IMR-90 (cell line): ENCODE data around the gene SLC12A4. TPM values are rescaled to one million over a fixed set of nuclear protein-coding genes. Genes with fewer than 3 reads are reported as not detected.

Experiments
- ATAC-seq: fragments of 200-7000 bp; cut with Tn5 transposase; 2 replicates; pipeline ENCODE4 v1.9.1; 2020; ENCODE audit warnings: low read depth, mild to moderate bottlenecking, moderate library complexity
- BruUV-seq: library from RNA; stranded (reverse); fragments of 400-500 nt; replicated peaks from 2 replicates; lab custom pipeline; 2021; lab: Mats Ljungman, UMichigan
- CTCF ChIA-PET: fragments of 300-600 bp; formaldehyde crosslinking; extraction: SDS; loops from one replicate; lab custom pipeline; 2021; ENCODE audit warnings: antibody characterized with exemption; lab: Yijun Ruan, JAX
- POLR2A ChIA-PET: fragments of 300-600 bp; sonication (Branson Sonifier 250); formaldehyde crosslinking; loops from one replicate; lab custom pipeline; 2022; ENCODE audit warnings: antibody characterized with exemption; ENCODE audit not compliant: unreplicated experiment; lab: Charles Lee
- DNase-seq: peaks from one replicate; pipeline ENCODE4 v3.0.0; 2013
- H2AFZ ChIP-seq: replicated peaks from 2 replicates; pipeline ENCODE3; 2013; ENCODE audit warnings: low read length, mild to moderate bottlenecking; ENCODE audit not compliant: poor library complexity
- H2AK5ac ChIP-seq: 2 replicates; pipeline ENCODE4 v1.6.1; 2013; ENCODE audit warnings: low read depth, low read length, inconsistent platforms
- H2AK9ac ChIP-seq: replicated peaks from 2 replicates; pipeline ENCODE3; 2013; ENCODE audit warnings: mild to moderate bottlenecking, low read depth, low read length, moderate library complexity; ENCODE audit not compliant: poor library complexity
- H2BK120ac ChIP-seq: 2 replicates; pipeline ENCODE4 v1.6.1; 2013; ENCODE audit warnings: low read depth, low read length, inconsistent platforms
- H2BK15ac ChIP-seq: 3 replicates; pipeline ENCODE4 v1.6.1; 2013; ENCODE audit warnings: low read depth, low read length, inconsistent platforms
- H2BK20ac ChIP-seq: 2 replicates; pipeline ENCODE4 v1.6.1; 2013; ENCODE audit warnings: low read depth, mild to moderate bottlenecking, inconsistent platforms, low read length, moderate library complexity
- H2BK5ac ChIP-seq: 2 replicates; pipeline ENCODE4 v1.6.1; 2013; ENCODE audit warnings: mild to moderate bottlenecking, low read depth, low read length, inconsistent platforms; ENCODE audit not compliant: poor library complexity, severe bottlenecking
- H3K14ac ChIP-seq: replicated peaks from 2 replicates; pipeline ENCODE4 v1.6.1; 2013; ENCODE audit warnings: low read depth, low read length, inconsistent platforms
- H3K18ac ChIP-seq: 2 replicates; pipeline ENCODE4 v1.6.1; 2013; ENCODE audit warnings: low read depth, low read length, control low read depth
- H3K23ac ChIP-seq: 2 replicates; pipeline ENCODE4 v1.6.1; 2013; ENCODE audit warnings: low read depth, low read length, inconsistent platforms
- H3K27ac ChIP-seq: 2 replicates; pipeline ENCODE4 v1.5.1; 2013; ENCODE audit warnings: mild to moderate bottlenecking, control low read depth, low read length; ENCODE audit not compliant: insufficient read depth
- H3K27me3 ChIP-seq: 2 replicates; pipeline ENCODE4 v1.6.1; 2013; ENCODE audit warnings: low read length; ENCODE audit not compliant: control insufficient read depth, insufficient read depth
- H3K36me3 ChIP-seq: 2 replicates; pipeline ENCODE4 v1.6.1; 2013; ENCODE audit warnings: low read length, mixed read lengths; ENCODE audit not compliant: control insufficient read depth, insufficient read depth
- H3K4ac ChIP-seq: 2 replicates; pipeline ENCODE4 v1.6.1; 2013; ENCODE audit warnings: low read depth, low read length, inconsistent platforms
- H3K4me1 ChIP-seq: 2 replicates; pipeline ENCODE4 v1.6.1; 2013; ENCODE audit warnings: low read length, mixed read lengths; ENCODE audit not compliant: control insufficient read depth, insufficient read depth
- H3K4me2 ChIP-seq: 2 replicates; pipeline ENCODE4 v1.6.1; 2013; ENCODE audit warnings: low read depth, mild to moderate bottlenecking, control low read depth, low read length, moderate library complexity
- H3K4me3 ChIP-seq: 2 replicates; pipeline ENCODE4 v1.5.1; 2013; ENCODE audit warnings: low read depth, mild to moderate bottlenecking, control low read depth, low read length, moderate library complexity; ENCODE audit not compliant: insufficient read depth
- H3K56ac ChIP-seq: 2 replicates; pipeline ENCODE4 v1.6.1; 2013; ENCODE audit warnings: low read length, inconsistent platforms; ENCODE audit not compliant: insufficient read depth; ENCODE audit errors: extremely low read depth
- H3K79me1 ChIP-seq, 2 experiments: 2 replicates each; pipeline ENCODE4 v1.6.1; 2013; ENCODE audit warnings: low read length in 2 of 2, inconsistent platforms in 1 of 2, low read depth in 1 of 2
- H3K9ac ChIP-seq: 2 replicates; pipeline ENCODE4 v1.6.1; 2013; ENCODE audit warnings: low read depth, low read length, control low read depth
- H3K9me1 ChIP-seq: 2 replicates; pipeline ENCODE4 v1.6.1; 2013; ENCODE audit warnings: low read length, inconsistent platforms; ENCODE audit not compliant: insufficient read depth
- H3K9me3 ChIP-seq: 2 replicates; pipeline ENCODE4 v1.6.1; 2013; ENCODE audit warnings: low read length; ENCODE audit not compliant: control insufficient read depth, insufficient read depth
- H4K20me1 ChIP-seq: 2 replicates; pipeline ENCODE4 v1.6.1; 2013; ENCODE audit warnings: low read length, inconsistent platforms; ENCODE audit not compliant: insufficient read depth
- H4K5ac ChIP-seq: 2 replicates; pipeline ENCODE4 v1.6.1; 2013; ENCODE audit warnings: mild to moderate bottlenecking, low read depth, low read length, control low read depth
- H4K8ac ChIP-seq, 2 experiments: 2 replicates each; pipeline ENCODE4 v1.6.1; 2013; ENCODE audit warnings: low read depth in 2 of 2, low read length in 2 of 2, control low read depth in 1 of 2, inconsistent platforms in 1 of 2
- H4K91ac ChIP-seq: 2 replicates; pipeline ENCODE4 v1.6.1; 2013; ENCODE audit warnings: low read depth, low read length, inconsistent platforms; ENCODE audit not compliant: insufficient read depth
- CHD1 ChIP-seq: IDR thresholded peaks from 2 replicates; pipeline ENCODE4 v1.6.1; 2012; ENCODE audit warnings: low read depth, low read length, improper control_type of control experiment
- MAZ ChIP-seq: IDR thresholded peaks from 2 replicates; pipeline ENCODE4 v1.6.1; 2012; ENCODE audit warnings: low read depth, mild to moderate bottlenecking, low read length, improper control_type of control experiment, moderate library complexity, borderline replicate concordance
- POLR2A ChIP-seq: IDR thresholded peaks from 2 replicates; pipeline ENCODE4 v1.6.1; 2012; ENCODE audit warnings: mild to moderate bottlenecking, low read depth, low read length
- SMC3 ChIP-seq: fragments of 150-350 bp; IDR thresholded peaks from 2 replicates; pipeline ENCODE4 v1.6.1; 2016; ENCODE audit warnings: low read depth, mild to moderate bottlenecking, antibody characterized with exemption, low read length, moderate library complexity
- WGBS, 2 experiments: methylation state at CpG; one replicate each; pipeline versions ENCODE4 v1.1.5 to v1.1.7; 2013; ENCODE audit warnings: missing lambda C conversion rate in 2 of 2; ENCODE audit not compliant: insufficient read length in 1 of 2; ENCODE audit errors: extremely low coverage in 2 of 2; 5-methylcytosine and 5-hydroxymethylcytosine counted together
- dilution Hi-C: fragments of 300-500 bp; cut with HindIII; formaldehyde crosslinking; loops from one replicate; pipeline ENCODE4 v1.14.3; 2018; ENCODE audit warnings: low sequenced_read_pairs; ENCODE audit not compliant: unreplicated experiment
- in situ Hi-C: fragments of 300-500 bp; cut with MboI; formaldehyde crosslinking; loops from 3 replicates; pipeline ENCODE4 v1.14.3; 2019; ENCODE audit warnings: low sequenced_read_pairs, inconsistent platforms, mixed read lengths
- intact Hi-C: fragments of 100-400 bp; cut with micrococcal nuclease; formaldehyde crosslinking; loops from 2 replicates; pipeline ENCODE4 v1.10.0; 2022
- polyA plus RNA-seq, 3 experiments: library from polyadenylated mRNA; depleted of rRNA; stranded (reverse); fragments of >200 nt; gene quantifications; 2 replicates each; pipeline ENCODE4 v1.2.3, GENCODE V29; 2012; ENCODE audit warnings: low replicate concordance in 1 of 3
- total RNA-seq: library from RNA; depleted of rRNA; stranded (reverse); fragments of >200 nt; gene quantifications from 2 replicates; pipeline ENCODE4 v1.2.3, GENCODE V29; 2012
- TF ChIP-seq, protein P1 (sequence below): fragments of 150-350 bp; IDR thresholded peaks from 2 replicates; pipeline ENCODE4 v1.6.1; 2017; ENCODE audit warnings: mild to moderate bottlenecking, antibody characterized with exemption, low read length, low read depth

The SLC12A4 gene
- total and polyA plus RNA-seq, 2 of the 4 experiments (the other 2 are of a cell fraction), result 36.6 to 132 TPM

GRCh38 chr16:67986949-67987348 lies 18.5 kb upstream of the SLC12A4 start:
- ATAC-seq (no peak), DNase-seq (no peak)
- no peak for TF ChIP-seq POLR2A
- no peak for TF ChIP-seq CHD1
- TF ChIP-seq SMC3, result no peak
- no peak for TF ChIP-seq MAZ
- TF ChIP-seq, protein P1, sequence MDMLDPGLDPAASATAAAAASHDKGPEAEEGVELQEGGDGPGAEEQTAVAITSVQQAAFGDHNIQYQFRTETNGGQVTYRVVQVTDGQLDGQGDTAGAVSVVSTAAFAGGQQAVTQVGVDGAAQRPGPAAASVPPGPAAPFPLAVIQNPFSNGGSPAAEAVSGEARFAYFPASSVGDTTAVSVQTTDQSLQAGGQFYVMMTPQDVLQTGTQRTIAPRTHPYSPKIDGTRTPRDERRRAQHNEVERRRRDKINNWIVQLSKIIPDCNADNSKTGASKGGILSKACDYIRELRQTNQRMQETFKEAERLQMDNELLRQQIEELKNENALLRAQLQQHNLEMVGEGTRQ, result no peak
- Histone ChIP-seq H2BK15ac (no peak overlapping the region), H3K9me3 (no peaks in the 10 kb centered on the region), H3K27ac (no peak overlapping the region), H3K4me2 (no peak overlapping the region), H3K79me1 (no peaks in the 10 kb centered on the region), H3K4me1 (peaks cover 1% of the 10 kb centered on the region; the same call in 1 of the 2 replicates), H2AFZ (no peak overlapping the region), H4K20me1 (no peaks in the 10 kb centered on the region), H3K4ac (no peak overlapping the region), H2BK20ac (no peak overlapping the region), H4K5ac (no peak overlapping the region), H3K27me3 (peaks cover 5% of the 10 kb centered on the region; the same call in 1 of the 2 replicates), H3K56ac (no peak overlapping the region), H2BK5ac (no peak overlapping the region), H3K9ac (no peak overlapping the region), H3K4me3 (no peak overlapping the region), H3K9me1 (no peaks in the 10 kb centered on the region), H3K23ac (no peak overlapping the region), H2AK9ac (no peak overlapping the region), H2BK120ac (no peak overlapping the region), H4K8ac (no peak overlapping the region), H3K36me3 (no peaks in the 10 kb centered on the region), H3K18ac (no peak overlapping the region), H2AK5ac (no peak overlapping the region), H3K14ac (no peak overlapping the region), H4K91ac (no peak overlapping the region)
- intact Hi-C loops, result no loop called here
- whole genome bisulfite sequencing, 2 experiments, result no CpG with 5 or more reads among the region's 5 CpGs
- no TSS peak for BruUV-seq
- POLR2A ChIA-PET, result interaction anchor here (0.6 kb wide), 1 partner anchor 105 kb away, joined by 3 read pairs; no protein-coding TSS in a partner anchor
- CTCF ChIA-PET, result interaction anchor here (0.6 kb wide), 1 partner anchor 258 kb away, joined by 4 read pairs; the partner anchor contains the start of gene PLA2G15
- dilution Hi-C loops, result no loop called here
- in situ Hi-C loops, result loop anchor here (10.0 kb wide), 1 partner anchor 238 kb away; no protein-coding TSS in a partner anchor
